A673 (cell line): ENCODE measurements around the gene AARS2.

ENCODE experiments used
- EZH2 ChIP-seq: fragments of 200-600 bp; sonication (generic); IDR thresholded peaks from 2 replicates; pipeline ENCODE4 v1.6.1; 2017; ENCODE audit warnings: borderline replicate concordance, low read depth, mild to moderate bottlenecking, mixed read lengths, antibody characterized with exemption, low read length; ENCODE audit not compliant: poor library complexity, severe bottlenecking
- TF ChIP-seq, protein P1 (sequence below): fragments of 300-800, 200-600 bp; sonication (generic); conservative IDR thresholded peaks from 2 replicates; pipeline ENCODE4 v1.5.1; 2017; ENCODE audit warnings: low read depth, mild to moderate bottlenecking, antibody characterized with exemption, low read length, moderate library complexity, mixed read lengths

DNA sequence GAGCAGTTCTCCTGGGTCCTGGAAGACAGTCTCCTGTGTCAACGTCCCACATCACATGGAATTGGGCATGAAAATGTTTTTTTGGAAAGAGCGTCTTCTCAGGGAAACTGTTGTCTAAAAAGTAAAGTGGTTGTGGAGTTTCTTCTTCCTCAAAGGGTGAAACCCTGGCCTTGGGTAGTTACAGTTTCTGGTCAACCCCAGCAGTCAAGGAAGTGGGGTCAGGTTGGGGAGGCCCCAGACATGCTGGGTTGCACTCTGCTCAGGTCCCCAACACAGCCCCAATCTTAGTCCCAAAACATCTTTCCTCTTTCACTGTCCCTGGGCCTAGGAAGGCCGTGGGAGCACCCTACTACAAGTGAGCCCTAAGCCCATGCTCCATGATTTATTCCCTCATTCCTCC is 46.8 kb downstream of the AARS2 start:
- TF ChIP-seq, protein P1, sequence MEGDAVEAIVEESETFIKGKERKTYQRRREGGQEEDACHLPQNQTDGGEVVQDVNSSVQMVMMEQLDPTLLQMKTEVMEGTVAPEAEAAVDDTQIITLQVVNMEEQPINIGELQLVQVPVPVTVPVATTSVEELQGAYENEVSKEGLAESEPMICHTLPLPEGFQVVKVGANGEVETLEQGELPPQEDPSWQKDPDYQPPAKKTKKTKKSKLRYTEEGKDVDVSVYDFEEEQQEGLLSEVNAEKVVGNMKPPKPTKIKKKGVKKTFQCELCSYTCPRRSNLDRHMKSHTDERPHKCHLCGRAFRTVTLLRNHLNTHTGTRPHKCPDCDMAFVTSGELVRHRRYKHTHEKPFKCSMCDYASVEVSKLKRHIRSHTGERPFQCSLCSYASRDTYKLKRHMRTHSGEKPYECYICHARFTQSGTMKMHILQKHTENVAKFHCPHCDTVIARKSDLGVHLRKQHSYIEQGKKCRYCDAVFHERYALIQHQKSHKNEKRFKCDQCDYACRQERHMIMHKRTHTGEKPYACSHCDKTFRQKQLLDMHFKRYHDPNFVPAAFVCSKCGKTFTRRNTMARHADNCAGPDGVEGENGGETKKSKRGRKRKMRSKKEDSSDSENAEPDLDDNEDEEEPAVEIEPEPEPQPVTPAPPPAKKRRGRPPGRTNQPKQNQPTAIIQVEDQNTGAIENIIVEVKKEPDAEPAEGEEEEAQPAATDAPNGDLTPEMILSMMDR, result no peak
- no peak for TF ChIP-seq EZH2
